GM23338 (cell line): Measurements from ENCODE around the gene MCTP1. TPM values are rescaled to one million over a fixed set of nuclear protein-coding genes. Genes with fewer than 3 reads are reported as not detected.

Experiments
- ATAC-seq: fragments of 200-7000 bp; cut with Tn5 transposase; 3 replicates; pipeline ENCODE4 v1.9.1; 2020
- DNase-seq: peaks from one replicate; pipeline ENCODE4 v3.0.0-alpha.2; 2015; ENCODE audit warnings: low spot score
- H2AFZ ChIP-seq: fragments of 200-600 bp; sonication (generic); 2 replicates; pipeline ENCODE4 v1.8.0; 2016; ENCODE audit warnings: antibody characterized with exemption, mild to moderate bottlenecking, moderate library complexity
- H3F3A ChIP-seq: fragments of 200-600 bp; sonication (generic); replicated peaks from 2 replicates; pipeline ENCODE4 v1.8.0; 2017; ENCODE audit warnings: antibody characterized with exemption, mixed run types, low read depth
- H3K27ac ChIP-seq: fragments of 200-600 bp; sonication (generic); 2 replicates; pipeline ENCODE4 v1.6.1; 2016; ENCODE audit warnings: low read depth
- H3K27me3 ChIP-seq: fragments of 200-600 bp; sonication (generic); 2 replicates; pipeline ENCODE4 v1.8.0; 2016; ENCODE audit warnings: mild to moderate bottlenecking, mixed run types, moderate library complexity; ENCODE audit not compliant: insufficient read depth
- H3K36me3 ChIP-seq: fragments of 200-600 bp; sonication (generic); 2 replicates; pipeline ENCODE4 v1.8.0; 2016; ENCODE audit warnings: mild to moderate bottlenecking; ENCODE audit not compliant: insufficient read depth
- H3K4me1 ChIP-seq: fragments of 200-600 bp; sonication (generic); 2 replicates; pipeline ENCODE4 v1.8.0; 2016; ENCODE audit warnings: mild to moderate bottlenecking, moderate library complexity; ENCODE audit not compliant: insufficient read depth
- H3K4me2 ChIP-seq: fragments of 200-600 bp; sonication (generic); 2 replicates; pipeline ENCODE4 v1.7.1; 2017; ENCODE audit warnings: mixed run types
- H3K4me3 ChIP-seq: fragments of 200-600 bp; sonication (generic); 2 replicates; pipeline ENCODE4 v1.6.1; 2016; ENCODE audit warnings: mixed run types
- H3K79me2 ChIP-seq: fragments of 200-600 bp; sonication (generic); replicated peaks from 2 replicates; pipeline ENCODE4 v1.8.0; 2017; ENCODE audit warnings: mild to moderate bottlenecking; ENCODE audit not compliant: insufficient read depth
- H3K9me2 ChIP-seq: fragments of 200-600 bp; sonication (generic); 2 replicates; pipeline ENCODE4 v1.8.0; 2017; ENCODE audit not compliant: insufficient read depth
- H4K20me1 ChIP-seq: fragments of 200-600 bp; sonication (generic); replicated peaks from 2 replicates; pipeline ENCODE4 v1.8.0; 2017; ENCODE audit warnings: mild to moderate bottlenecking; ENCODE audit not compliant: insufficient read depth
- H3K27ac Mint-ChIP-seq: 2 replicates; pipeline ENCODE4 v1.8.0; 2020; ENCODE audit warnings: inconsistent platforms, mild to moderate bottlenecking, moderate library complexity, mixed read lengths
- H3K27me3 Mint-ChIP-seq: 3 replicates; pipeline ENCODE4 v1.8.0; 2022; ENCODE audit warnings: low read depth, mild to moderate bottlenecking, moderate library complexity, mixed read lengths, inconsistent platforms; ENCODE audit not compliant: insufficient read depth, poor library complexity
- H3K36me3 Mint-ChIP-seq: 3 replicates; pipeline ENCODE4 v1.8.0; 2021; ENCODE audit warnings: low read depth, mild to moderate bottlenecking, inconsistent platforms, moderate library complexity, mixed read lengths
- H3K4me1 Mint-ChIP-seq: 3 replicates; pipeline ENCODE4 v1.8.0; 2020; ENCODE audit warnings: mild to moderate bottlenecking, inconsistent platforms, mixed read lengths
- H3K4me3 Mint-ChIP-seq: 3 replicates; pipeline ENCODE4 v1.8.0; 2021; ENCODE audit warnings: moderate library complexity, mild to moderate bottlenecking, inconsistent platforms, mixed read lengths
- H3K9me3 Mint-ChIP-seq: 3 replicates; pipeline ENCODE4 v1.8.0; 2020; ENCODE audit warnings: moderate library complexity, mild to moderate bottlenecking, inconsistent platforms, mixed read lengths
- CREB1 ChIP-seq: fragments of 250-450 bp; sonication (Bioruptor Pico); IDR thresholded peaks from 2 replicates; pipeline ENCODE4 v1.5.0; 2020; ENCODE audit warnings: low read depth, mild to moderate bottlenecking, moderate library complexity
- EZH2 ChIP-seq: fragments of 200-600 bp; sonication (generic); IDR thresholded peaks from one replicate; pipeline ENCODE4 v1.8.0; 2017; ENCODE audit warnings: antibody characterized with exemption, mild to moderate bottlenecking, low read depth; ENCODE audit not compliant: unreplicated experiment
- NANOG ChIP-seq: IDR thresholded peaks from 2 replicates; pipeline ENCODE4 v1.6.1; 2016; ENCODE audit warnings: antibody characterized with exemption, borderline replicate concordance
- POLR2AphosphoS5 ChIP-seq: IDR thresholded peaks from 2 replicates; pipeline ENCODE4 v1.6.1; 2016; ENCODE audit warnings: antibody characterized with exemption, low read depth
- REST ChIP-seq: IDR thresholded peaks from one replicate; pipeline ENCODE4 v1.6.1; 2018; ENCODE audit warnings: antibody characterized with exemption; ENCODE audit not compliant: unreplicated experiment
- ZNF114 ChIP-seq: fragments of 250-450 bp; sonication (Bioruptor Pico); IDR thresholded peaks from 2 replicates; pipeline ENCODE4 v1.5.0; 2020; ENCODE audit warnings: mild to moderate bottlenecking, moderate library complexity
- ZNF331 ChIP-seq: fragments of 250-450 bp; sonication (Bioruptor Pico); IDR thresholded peaks from 2 replicates; pipeline ENCODE4 v1.5.0; 2020; ENCODE audit warnings: low read depth, mild to moderate bottlenecking, moderate library complexity
- polyA plus RNA-seq: library from polyadenylated mRNA; unstranded; fragments of >200 nt; fragmentation: Nextera tagmentation; extraction: Ambion mirVana; gene quantifications from 2 replicates; pipeline ENCODE4 v1.2.1, GENCODE V29; 2016
- total RNA-seq: library from RNA; depleted of rRNA; stranded (reverse); fragments of >200 nt; shearing (Covaris generic); gene quantifications from 2 replicates; pipeline ENCODE4 v1.2.3, GENCODE V29; 2014
- TF ChIP-seq, protein P1 (sequence below): IDR thresholded peaks from 2 replicates; pipeline ENCODE4 v1.6.1; 2016; ENCODE audit warnings: antibody characterized with exemption
- TF ChIP-seq, protein P2 (sequence below), 2 experiments: fragments of 200-600 bp in 1 of 2; sonication (generic) in 1 of 2; conservative IDR thresholded peaks; 2 replicates each; pipeline versions ENCODE4 v1.5.1 to v1.6.1; 2016 to 2017; ENCODE audit warnings: antibody characterized with exemption in 2 of 2, low read depth in 2 of 2, mild to moderate bottlenecking in 2 of 2, moderate library complexity in 1 of 2

Gene MCTP1
- total and polyA plus RNA-seq, 2 experiments from 2014 or later: 3.7 to 4.2 TPM

GRCh38 chr5:95317085-95317484, 32.2 kb upstream of the MCTP1 start:
- no peak overlapping the region for H3K4me2 ChIP-seq
- H3K79me2 ChIP-seq: no peaks in the 10 kb centered on the region
- H3F3A ChIP-seq: no peaks in the 10 kb centered on the region
- no peaks in the 10 kb centered on the region; the same call in 2 of the 3 replicates for H3K9me3 Mint-ChIP-seq
- H3K27me3 Mint-ChIP-seq: no peaks in the 10 kb centered on the region
- H3K27me3 ChIP-seq: no peaks in the 10 kb centered on the region
- peak; percentile 55 for DNase-seq
- TF ChIP-seq NANOG (no peak), REST (no peak), EZH2 (no peak), CREB1 (no peak)
- TF ChIP-seq, protein P1, sequence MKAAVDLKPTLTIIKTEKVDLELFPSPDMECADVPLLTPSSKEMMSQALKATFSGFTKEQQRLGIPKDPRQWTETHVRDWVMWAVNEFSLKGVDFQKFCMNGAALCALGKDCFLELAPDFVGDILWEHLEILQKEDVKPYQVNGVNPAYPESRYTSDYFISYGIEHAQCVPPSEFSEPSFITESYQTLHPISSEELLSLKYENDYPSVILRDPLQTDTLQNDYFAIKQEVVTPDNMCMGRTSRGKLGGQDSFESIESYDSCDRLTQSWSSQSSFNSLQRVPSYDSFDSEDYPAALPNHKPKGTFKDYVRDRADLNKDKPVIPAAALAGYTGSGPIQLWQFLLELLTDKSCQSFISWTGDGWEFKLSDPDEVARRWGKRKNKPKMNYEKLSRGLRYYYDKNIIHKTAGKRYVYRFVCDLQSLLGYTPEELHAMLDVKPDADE: no peak
- TF ChIP-seq, protein P2, sequence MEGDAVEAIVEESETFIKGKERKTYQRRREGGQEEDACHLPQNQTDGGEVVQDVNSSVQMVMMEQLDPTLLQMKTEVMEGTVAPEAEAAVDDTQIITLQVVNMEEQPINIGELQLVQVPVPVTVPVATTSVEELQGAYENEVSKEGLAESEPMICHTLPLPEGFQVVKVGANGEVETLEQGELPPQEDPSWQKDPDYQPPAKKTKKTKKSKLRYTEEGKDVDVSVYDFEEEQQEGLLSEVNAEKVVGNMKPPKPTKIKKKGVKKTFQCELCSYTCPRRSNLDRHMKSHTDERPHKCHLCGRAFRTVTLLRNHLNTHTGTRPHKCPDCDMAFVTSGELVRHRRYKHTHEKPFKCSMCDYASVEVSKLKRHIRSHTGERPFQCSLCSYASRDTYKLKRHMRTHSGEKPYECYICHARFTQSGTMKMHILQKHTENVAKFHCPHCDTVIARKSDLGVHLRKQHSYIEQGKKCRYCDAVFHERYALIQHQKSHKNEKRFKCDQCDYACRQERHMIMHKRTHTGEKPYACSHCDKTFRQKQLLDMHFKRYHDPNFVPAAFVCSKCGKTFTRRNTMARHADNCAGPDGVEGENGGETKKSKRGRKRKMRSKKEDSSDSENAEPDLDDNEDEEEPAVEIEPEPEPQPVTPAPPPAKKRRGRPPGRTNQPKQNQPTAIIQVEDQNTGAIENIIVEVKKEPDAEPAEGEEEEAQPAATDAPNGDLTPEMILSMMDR (conservative IDR thresholded peaks at IDR 0.05; ENCODE audit: low read depth in 2 of 2): peak; percentile 70 to 71
- no peaks in the 10 kb centered on the region for H3K36me3 ChIP-seq
- H3K4me1 Mint-ChIP-seq: peaks cover under 1% of the 10 kb centered on the region; the same call in 1 of the 3 replicates
- no peak overlapping the region for H3K4me3 ChIP-seq
- H3K4me3 Mint-ChIP-seq: no peak overlapping the region
- H3K27ac Mint-ChIP-seq: no peak overlapping the region
- H2AFZ ChIP-seq: peak overlapping the region; percentile 9
- no peaks in the 10 kb centered on the region for H4K20me1 ChIP-seq
- no peak overlapping the region for H3K27ac ChIP-seq
- H3K36me3 Mint-ChIP-seq: no peaks in the 10 kb centered on the region
- H3K4me1 ChIP-seq: peaks cover 4% of the 10 kb centered on the region; the same call in 1 of the 2 replicates
- H3K9me2 ChIP-seq: no peaks in the 10 kb centered on the region
- ATAC-seq: peak; percentile 86

GRCh38 chr5:95304711-95305110, 19.8 kb upstream of the MCTP1 start:
- Mint-ChIP-seq H3K27me3 (no peaks in the 10 kb centered on the region), H3K4me1 (peaks cover 7% of the 10 kb centered on the region; the same call in 2 of the 3 replicates), H3K4me3 (no peak overlapping the region), H3K9me3 (no peaks in the 10 kb centered on the region), H3K27ac (no peak overlapping the region), H3K36me3 (no peaks in the 10 kb centered on the region)
- DNase-seq: no peak
- Histone ChIP-seq H3K4me2 (no peak overlapping the region), H3K27ac (no peak overlapping the region), H3K27me3 (no peaks in the 10 kb centered on the region), H3K4me1 (no peaks in the 10 kb centered on the region; the same call in 1 of the 2 replicates), H3K79me2 (no peaks in the 10 kb centered on the region), H3F3A (no peaks in the 10 kb centered on the region), H3K9me2 (no peaks in the 10 kb centered on the region; the same call in 1 of the 2 replicates), H3K36me3 (no peaks in the 10 kb centered on the region), H3K4me3 (no peak overlapping the region), H4K20me1 (no peaks in the 10 kb centered on the region), H2AFZ (no peak overlapping the region)
- no peak for TF ChIP-seq ZNF331 (CRISPR knock-in tag)
- no peak for TF ChIP-seq POLR2AphosphoS5
- TF ChIP-seq CREB1: no peak
- TF ChIP-seq ZNF114: no peak
- no peak for TF ChIP-seq NANOG
- no peak for ATAC-seq
